Measurements from ENCODE around the gene ZFPM1. TPM values are rescaled to one million over a fixed set of nuclear protein-coding genes. Genes with fewer than 3 reads are reported as not detected.

The ZFPM1 gene
- total RNA-seq, 4 donors from 2014 or later = 0.31 to 0.71 (median 0.56) TPM

DNA sequence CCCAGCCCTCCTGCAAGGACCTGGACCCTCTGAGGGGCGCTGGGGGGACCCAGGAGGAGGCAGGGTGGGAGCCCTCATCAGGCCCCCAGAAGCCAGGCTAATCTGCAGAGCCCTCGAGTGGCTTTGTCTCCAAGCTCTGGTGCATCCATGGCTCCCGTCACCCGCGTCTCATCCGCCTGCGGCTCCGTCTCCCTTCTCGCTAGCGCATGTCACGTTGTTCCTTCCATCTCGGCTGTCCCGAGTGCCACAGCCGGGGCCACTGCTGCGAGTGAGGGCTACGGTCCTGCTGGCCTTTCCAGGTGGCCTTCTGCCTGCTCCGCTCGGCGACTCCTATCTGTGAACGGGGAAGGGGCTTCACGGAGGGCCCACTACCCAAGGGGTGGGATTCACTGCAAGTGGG, 53.6 kb downstream of the ZFPM1 start:
- Histone ChIP-seq H3K4me1 (no peaks in the 10 kb centered on the region), H3K9me3 (no peaks in the 10 kb centered on the region), H3K4me3 (no peak overlapping the region), H3K36me3 (no peaks in the 10 kb centered on the region), H3K27me3 (peaks cover 0 to 2% (median 0%) of the 10 kb centered on the region in 3 donors), H3K27ac (no peak overlapping the region)
- TF ChIP-seq CTCF (IDR thresholded peaks at IDR 0.05 in 4 of 5, conservative IDR thresholded peaks at IDR 0.05 in 1 of 5) (no peak), POLR2A (IDR thresholded peaks at IDR 0.05) (no peak)
- no peak for ATAC-seq
- DNase-seq = no peak
- intact Hi-C loops (cut with DNase I; ENCODE audit: low total_unique reads) (no loop called here), in situ Hi-C loops (cut with MboI; ENCODE audit: low sequenced_read_pairs in 4 of 4) (no loop called here)

- no peak overlapping the region for H3K4me3 ChIP-seq
- in situ Hi-C loops (cut with MboI; ENCODE audit: low sequenced_read_pairs in 4 of 4) (no loop called here), intact Hi-C loops (cut with DNase I; ENCODE audit: low total_unique reads) (no loop called here)
- ATAC-seq (no peak), DNase-seq (no peak)
- no peaks in the 10 kb centered on the region for H3K4me1 ChIP-seq
- H3K36me3 ChIP-seq = no peaks in the 10 kb centered on the region
- H3K9me3 ChIP-seq = no peaks in the 10 kb centered on the region
- no peak overlapping the region for H3K27ac ChIP-seq
- H3K27me3 ChIP-seq = peaks cover 0 to 2% (median 0%) of the 10 kb centered on the region in 3 donors
- no peak for TF ChIP-seq CTCF (IDR thresholded peaks at IDR 0.05 in 4 of 5, conservative IDR thresholded peaks at IDR 0.05 in 1 of 5)
- no peak for TF ChIP-seq POLR2A (IDR thresholded peaks at IDR 0.05)
Observed at GRCh38 chr16:88507231-88507743, 54.2 kb downstream of the ZFPM1 start.

- Histone ChIP-seq H3K9me3 (no peaks in the 10 kb centered on the region), H3K27ac (no peak overlapping the region), H3K36me3 (no peaks in the 10 kb centered on the region), H3K4me3 (no peak overlapping the region), H3K4me1 (no peaks in the 10 kb centered on the region), H3K27me3 (peaks cover 0 to 2% (median 0%) of the 10 kb centered on the region in 3 donors)
- TF ChIP-seq CTCF (IDR thresholded peaks at IDR 0.05 in 4 of 5, conservative IDR thresholded peaks at IDR 0.05 in 1 of 5) (no peak), POLR2A (IDR thresholded peaks at IDR 0.05) (no peak)
- DNase-seq (no peak), ATAC-seq (no peak)
- intact Hi-C loops (cut with DNase I; ENCODE audit: low total_unique reads) = no loop called here
- in situ Hi-C loops (cut with MboI; ENCODE audit: low sequenced_read_pairs in 4 of 4) = no loop called here
Observed at GRCh38 chr16:88508376-88508867, 55.3 kb downstream of the ZFPM1 start.

- H3K4me1 ChIP-seq = no peaks in the 10 kb centered on the region
- H3K36me3 ChIP-seq = no peaks in the 10 kb centered on the region
- H3K4me3 ChIP-seq = no peak overlapping the region
- peaks cover 0 to 2% (median 0%) of the 10 kb centered on the region in 3 donors for H3K27me3 ChIP-seq
- DNase-seq = no peak
- TF ChIP-seq CTCF (IDR thresholded peaks at IDR 0.05 in 4 of 5, conservative IDR thresholded peaks at IDR 0.05 in 1 of 5) (no peak), POLR2A (IDR thresholded peaks at IDR 0.05) (no peak)
- H3K9me3 ChIP-seq = no peaks in the 10 kb centered on the region
- H3K27ac ChIP-seq = no peak overlapping the region
- in situ Hi-C loops (cut with MboI; ENCODE audit: low sequenced_read_pairs in 4 of 4) = no loop called here
- intact Hi-C loops (cut with DNase I; ENCODE audit: low total_unique reads) = no loop called here
- ATAC-seq = no peak
Observed at GRCh38 chr16:88508868-88509748, 56.0 kb downstream of the ZFPM1 start.
